ENCODE measurements around the gene HOXC4. TPM values are rescaled to one million over a fixed set of nuclear protein-coding genes. Genes with fewer than 3 reads are reported as not detected.
"Not testable (repeated sequence)": the region's sequence is repeated elsewhere in the genome, so short reads cannot be mapped to it uniquely, and the experiment has no call there.

Gene HOXC4
- total and polyA plus RNA-seq, 2 experiments from 2014 or later, result not detected

GRCh38 chr12:54040148-54040494 is 13.5 kb upstream of the HOXC4 start:
- H3K27ac ChIP-seq, result no peak overlapping the region
- H3K4me3 ChIP-seq, result no peak overlapping the region
- no peak for TF ChIP-seq CTCF (IDR thresholded peaks at IDR 0.05; ENCODE audit: low read depth, low read length)
- no peak for DNase-seq (ENCODE audit: low read depth in 1 of 2, low spot score in 1 of 2)
- H3K9me3 ChIP-seq (ENCODE audit: low read depth), result no peaks in the 10 kb centered on the region
- H3K4me1 ChIP-seq (ENCODE audit: low read depth), result no peaks in the 10 kb centered on the region
- peaks cover 100% of the 10 kb centered on the region for H3K27me3 ChIP-seq
- H3K36me3 ChIP-seq, result no peaks in the 10 kb centered on the region

GRCh38 chr12:54040648-54041047 is 13.0 kb upstream of the HOXC4 start:
- Histone ChIP-seq H3K9me3 (ENCODE audit: low read depth) (no peaks in the 10 kb centered on the region), H3K36me3 (no peaks in the 10 kb centered on the region), H3K4me1 (ENCODE audit: low read depth) (no peaks in the 10 kb centered on the region), H3K27me3 (peaks cover 100% of the 10 kb centered on the region), H3K4me3 (no peak overlapping the region), H3K27ac (no peak overlapping the region)
- DNase-seq (ENCODE audit: low read depth in 1 of 2, low spot score in 1 of 2), result no peak
- no peak for TF ChIP-seq CTCF (IDR thresholded peaks at IDR 0.05; ENCODE audit: low read depth, low read length)

GRCh38 chr12:54041097-54041690 is 12.4 kb upstream of the HOXC4 start:
- H3K9me3 ChIP-seq (ENCODE audit: low read depth), result no peaks in the 10 kb centered on the region
- TF ChIP-seq CTCF (IDR thresholded peaks at IDR 0.05; ENCODE audit: low read depth, low read length), result no peak
- H3K27me3 ChIP-seq, result peaks cover 100% of the 10 kb centered on the region
- no peaks in the 10 kb centered on the region for H3K4me1 ChIP-seq (ENCODE audit: low read depth)
- no peak overlapping the region for H3K27ac ChIP-seq
- DNase-seq (ENCODE audit: low read depth in 1 of 2, low spot score in 1 of 2), result no peak
- H3K4me3 ChIP-seq, result no peak overlapping the region
- no peaks in the 10 kb centered on the region for H3K36me3 ChIP-seq

- not testable (repeated sequence) for H3K27ac ChIP-seq; H3K4me1 ChIP-seq (ENCODE audit: low read depth); DNase-seq (ENCODE audit: low read depth in 1 of 2, low spot score in 1 of 2); H3K9me3 ChIP-seq (ENCODE audit: low read depth); H3K4me3 ChIP-seq; H3K36me3 ChIP-seq
- peaks cover 100% of the 10 kb centered on the region for H3K27me3 ChIP-seq
These were observed 11.6 kb upstream of the HOXC4 start for GRCh38 chr12:54042033-54042432.

- Histone ChIP-seq H3K4me1 (ENCODE audit: low read depth) (no peaks in the 10 kb centered on the region), H3K27me3 (peaks cover 100% of the 10 kb centered on the region), H3K27ac (no peak overlapping the region), H3K4me3 (no peak overlapping the region), H3K36me3 (no peaks in the 10 kb centered on the region), H3K9me3 (ENCODE audit: low read depth) (no peaks in the 10 kb centered on the region)
- TF ChIP-seq CTCF (IDR thresholded peaks at IDR 0.05; ENCODE audit: low read depth, low read length), result no peak
- no peak for DNase-seq (ENCODE audit: low read depth in 1 of 2, low spot score in 1 of 2)
These were observed 10.4 kb upstream of the HOXC4 start for GRCh38 chr12:54042970-54043853.

GRCh38 chr12:54044425-54045103 is 9.1 kb upstream of the HOXC4 start:
- H3K27ac ChIP-seq, result no peak overlapping the region
- no peaks in the 10 kb centered on the region for H3K4me1 ChIP-seq (ENCODE audit: low read depth)
- peaks cover 100% of the 10 kb centered on the region for H3K27me3 ChIP-seq
- H3K36me3 ChIP-seq, result no peaks in the 10 kb centered on the region
- H3K9me3 ChIP-seq (ENCODE audit: low read depth), result no peaks in the 10 kb centered on the region
- no peak for TF ChIP-seq CTCF (IDR thresholded peaks at IDR 0.05; ENCODE audit: low read depth, low read length)
- DNase-seq (ENCODE audit: low read depth in 1 of 2, low spot score in 1 of 2), result no peak
- H3K4me3 ChIP-seq, result no peak overlapping the region
